Midbrain (tissue), 1 donor: ENCODE data around the gene PDE6D.
A peak's percentile ranks its signal among the peaks of the same experiment; 100 is the strongest.
"Not testable (repeated sequence)": the region's sequence is repeated elsewhere in the genome, so short reads cannot be mapped to it uniquely, and the experiment has no call there.

Experiments used
- DNase-seq: peaks from one replicate; lab custom pipeline; 2025; lab: John Stamatoyannopoulos, UW

Gene PDE6D

GRCh38 chr2:231718799-231719198 is 62.3 kb downstream of the PDE6D start:
- no peak for DNase-seq

GRCh38 chr2:231717281-231718171 is 63.6 kb downstream of the PDE6D start:
- DNase-seq: no peak

GRCh38 chr2:231716666-231717280 is 64.3 kb downstream of the PDE6D start:
- no peak for DNase-seq

- no peak for DNase-seq
These were observed 65.0 kb downstream of the PDE6D start for GRCh38 chr2:231715988-231716616.

GRCh38 chr2:231715499-231715837 is 65.6 kb downstream of the PDE6D start:
- DNase-seq: no peak

- DNase-seq: peak; percentile 75
These were observed 66.2 kb downstream of the PDE6D start for GRCh38 chr2:231714639-231715498.

GRCh38 chr2:231713730-231714638 is 67.1 kb downstream of the PDE6D start:
- DNase-seq: peak; percentile 77

- DNase-seq: not testable (repeated sequence)
These were observed 67.7 kb downstream of the PDE6D start for GRCh38 chr2:231713406-231713729.

GRCh38 chr2:231712451-231713021 is 68.5 kb downstream of the PDE6D start:
- not testable (repeated sequence) for DNase-seq

GRCh38 chr2:231711677-231712450 is 69.2 kb downstream of the PDE6D start:
- no peak for DNase-seq

- DNase-seq: no peak
These were observed 70.0 kb downstream of the PDE6D start for GRCh38 chr2:231710799-231711676.

- DNase-seq: peak; percentile 82
These were observed 70.9 kb downstream of the PDE6D start for GRCh38 chr2:231709981-231710798.

GRCh38 chr2:231709636-231709980 is 71.5 kb downstream of the PDE6D start:
- DNase-seq: no peak

- no peak for DNase-seq
These were observed 72.1 kb downstream of the PDE6D start for GRCh38 chr2:231708773-231709635.

GRCh38 chr2:231707927-231708772 is 72.9 kb downstream of the PDE6D start, which contains the start of gene PTMA:
PTMA (plus strand) TSS chr2:231708525; CDS start chr2:231708707, 182 bp downstream.
- peak; percentile 100 for DNase-seq

- DNase-seq: no peak
These were observed 73.5 kb downstream of the PDE6D start for GRCh38 chr2:231707625-231707926.
